A673 (cell line): ENCODE measurements around the gene PLEKHF1.

Experiments
- CTCF ChIP-seq: fragments of 300-800, 200-600 bp; sonication (generic); conservative IDR thresholded peaks from 2 replicates; pipeline ENCODE4 v1.5.1; 2017; ENCODE audit warnings: low read depth, mild to moderate bottlenecking, antibody characterized with exemption, low read length, moderate library complexity, mixed read lengths
- EZH2 ChIP-seq: fragments of 200-600 bp; sonication (generic); IDR thresholded peaks from 2 replicates; pipeline ENCODE4 v1.6.1; 2017; ENCODE audit warnings: borderline replicate concordance, low read depth, mild to moderate bottlenecking, mixed read lengths, antibody characterized with exemption, low read length; ENCODE audit not compliant: poor library complexity, severe bottlenecking

- no peak for TF ChIP-seq EZH2
- no peak for TF ChIP-seq CTCF
Observed at GRCh38 chr19:29629836-29630534, 35.3 kb upstream of the PLEKHF1 start.
